ENCODE results near the gene ORC5. TPM values are rescaled to one million over a fixed set of nuclear protein-coding genes. Genes with fewer than 3 reads are reported as not detected.

The ORC5 gene
- total and polyA plus RNA-seq, 2 of the 13 experiments (the other 11 are each of a cell fraction or from before 2014, with no cell fraction given), result 4.8 to 18.8 TPM

- H3K79me2 ChIP-seq (ENCODE audit: insufficient read depth, low read length), result no peaks in the 10 kb centered on the region
- H2AFZ ChIP-seq (ENCODE audit: low read length), result no peak overlapping the region
- H3K9me3 ChIP-seq (ENCODE audit: low read length), result no peaks in the 10 kb centered on the region
- FAIRE-seq (no peak), DNase-seq (ENCODE audit: low spot score) (no peak), ATAC-seq (no peak)
- H3K4me1 ChIP-seq (ENCODE audit: insufficient read depth, low read length), result no peaks in the 10 kb centered on the region
- CTCF ChIA-PET (ENCODE audit: low intra/inter-chr PET ratio, low total read pairs), result no interaction called here
- H3K36me3 ChIP-seq (replicated peaks in 1 of 2; ENCODE audit: control insufficient read depth in 1 of 2, insufficient read depth in 2 of 2, low read length in 2 of 2), result peaks cover 5 to 44% of the 10 kb centered on the region in 2 experiments; a peak in 3 of 5 replicates
- H3K4me3 ChIP-seq (replicated peaks in 1 of 3; ENCODE audit: insufficient read depth in 1 of 3, low read depth in 2 of 3, low read length in 3 of 3), result no peak overlapping the region
- no peak overlapping the region for H3K4me2 ChIP-seq (ENCODE audit: low read depth, low read length)
- POLR2A ChIA-PET, result no interaction called here
- WGBS (ENCODE audit: low lambda C conversion rate), result 84% methylated on average over 3 of the region's 3 CpGs
- in situ Hi-C loops (cut with HindIII; ENCODE audit: extremely low pct_ligation_motif_present, low pct_unique_long_range_greater_than_20kb), result no loop called here
- H3K27ac ChIP-seq (ENCODE audit: extremely low read length, insufficient read depth, low read length), result no peak overlapping the region
- TF ChIP-seq ISL2 (CRISPR knock-in tag; IDR thresholded peaks at IDR 0.05), result no peak
- no peak for TF ChIP-seq EEA1 (CRISPR knock-in tag; IDR thresholded peaks at IDR 0.05; ENCODE audit: borderline replicate concordance)
- no peak for TF ChIP-seq HNRNPLL (IDR thresholded peaks at IDR 0.05; ENCODE audit: low read depth, low read length, poor library complexity, severe bottlenecking)
- TF ChIP-seq NONO (IDR thresholded peaks at IDR 0.05), result no peak
- TF ChIP-seq NONO (CRISPR knock-in tag; conservative IDR thresholded peaks at IDR 0.05), result no peak
- TF ChIP-seq ZNF136 (CRISPR knock-in tag; IDR thresholded peaks at IDR 0.05; ENCODE audit: low read depth), result no peak
- TF ChIP-seq KDM4B (CRISPR knock-in tag; IDR thresholded peaks at IDR 0.05), result no peak
- no peak for TF ChIP-seq HOXA7 (CRISPR knock-in tag; IDR thresholded peaks at IDR 0.05)
- no peak for TF ChIP-seq CBX5 (CRISPR knock-in tag; IDR thresholded peaks at IDR 0.05; ENCODE audit: borderline replicate concordance)
- no peak for TF ChIP-seq FOXA1 (IDR thresholded peaks at IDR 0.05)
- TF ChIP-seq FOXA1 (CRISPR knock-in tag; IDR thresholded peaks at IDR 0.05), result no peak
- no peak for TF ChIP-seq JUNB (CRISPR knock-in tag; IDR thresholded peaks at IDR 0.05; ENCODE audit: borderline replicate concordance)
- TF ChIP-seq ARNT (IDR thresholded peaks at IDR 0.05), result no peak
- TF ChIP-seq TAF15 (IDR thresholded peaks at IDR 0.05; ENCODE audit: low read depth, low read length, poor library complexity, severe bottlenecking), result no peak
- no peak for TF ChIP-seq KDM5B (CRISPR knock-in tag; IDR thresholded peaks at IDR 0.05; ENCODE audit: borderline replicate concordance)
- intact Hi-C loops (cut with micrococcal nuclease; ENCODE audit: unreplicated experiment), result no loop called here
- no peaks in the 10 kb centered on the region for H4K20me1 ChIP-seq (ENCODE audit: insufficient read depth, low read length)
- H3K27me3 ChIP-seq (ENCODE audit: control insufficient read depth in 1 of 2, insufficient read depth in 2 of 2, low read length in 2 of 2), result no peaks in the 10 kb centered on the region
- H3K9ac ChIP-seq (ENCODE audit: insufficient read depth, low read depth, low read length), result no peak overlapping the region
- no TSS peak for BruUV-seq (replicated peaks)
Measured at GRCh38 chr7:104136981-104137380, 70.8 kb downstream of the ORC5 start.

Measured in HepG2 (cell line).